ENCODE data around the gene PAIP2B. TPM values are rescaled to one million over a fixed set of nuclear protein-coding genes. Genes with fewer than 3 reads are reported as not detected.
"Not testable (repeated sequence)": the region's sequence is repeated elsewhere in the genome, so short reads cannot be mapped to it uniquely, and the experiment has no call there.

The PAIP2B gene
- polyA plus RNA-seq, 12 donors = 4.3 to 9.6 (median 6.5) TPM; not detected in 1

DNA sequence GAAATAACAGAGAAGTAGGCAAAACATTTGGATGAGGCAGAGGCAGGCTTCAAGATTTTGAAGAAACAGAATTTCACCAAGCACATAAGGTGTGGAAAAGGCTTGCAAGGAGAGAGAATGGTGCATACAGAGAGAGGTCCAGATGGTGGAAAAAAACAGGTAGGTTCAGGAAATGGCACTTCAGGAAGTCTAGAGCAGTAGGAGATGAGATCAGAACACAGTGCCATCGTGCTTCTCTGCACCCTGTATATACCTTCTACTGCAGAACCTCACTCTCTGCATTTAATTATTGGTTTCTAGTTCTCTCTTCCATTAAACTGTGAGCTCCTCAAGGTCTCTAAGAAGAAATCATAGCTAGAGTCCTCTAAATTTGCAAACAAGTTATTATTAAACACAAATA, 2.4 kb downstream of the PAIP2B start:
- no peak for DNase-seq

DNA sequence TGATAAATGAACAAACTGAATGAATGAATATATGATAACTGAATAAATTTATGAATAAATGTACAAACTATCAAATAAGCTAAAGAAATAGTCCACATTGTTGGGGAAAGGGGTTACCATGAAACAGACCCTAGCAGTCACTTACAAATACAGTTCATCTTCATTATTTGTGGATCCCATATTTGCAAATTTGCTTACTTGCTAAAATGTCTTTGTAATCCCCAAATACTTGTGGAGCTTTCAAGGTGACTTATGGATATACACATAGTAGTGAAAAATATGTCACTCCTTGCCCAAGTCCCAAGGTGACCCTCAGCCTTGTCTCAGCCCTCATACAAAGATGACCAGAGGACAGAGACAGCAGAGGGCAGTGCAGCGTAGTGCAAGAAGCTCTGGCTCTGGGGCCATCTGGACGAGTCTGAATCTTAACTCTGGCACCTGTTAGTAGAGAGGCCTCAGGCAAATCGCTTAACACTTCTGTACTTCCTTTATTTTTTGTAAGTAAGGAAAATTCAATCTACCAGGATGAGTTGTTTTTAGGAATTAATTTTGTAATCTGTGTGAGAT, 3.1 kb downstream of the PAIP2B start:
- peak; percentile 50 for DNase-seq

DNA sequence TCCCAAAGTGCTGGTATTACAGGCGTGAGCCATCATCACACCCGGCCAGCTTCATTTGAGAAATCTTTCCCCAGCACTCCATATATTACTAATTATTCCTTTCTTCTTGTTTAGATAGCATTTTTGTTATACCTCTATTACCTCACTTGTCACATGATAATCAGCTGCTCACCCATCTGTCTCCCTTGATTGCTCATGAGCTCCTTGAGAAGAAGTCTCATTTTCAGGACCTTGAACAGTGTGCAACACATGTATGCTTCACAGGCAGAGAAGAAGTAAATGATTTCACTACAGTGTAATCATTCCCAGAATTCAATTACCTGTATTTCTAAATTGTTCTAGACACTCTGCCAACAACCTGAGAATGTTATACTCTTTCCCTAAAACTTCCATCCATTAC, 6.2 kb downstream of the PAIP2B start:
- no peak for DNase-seq

DNA sequence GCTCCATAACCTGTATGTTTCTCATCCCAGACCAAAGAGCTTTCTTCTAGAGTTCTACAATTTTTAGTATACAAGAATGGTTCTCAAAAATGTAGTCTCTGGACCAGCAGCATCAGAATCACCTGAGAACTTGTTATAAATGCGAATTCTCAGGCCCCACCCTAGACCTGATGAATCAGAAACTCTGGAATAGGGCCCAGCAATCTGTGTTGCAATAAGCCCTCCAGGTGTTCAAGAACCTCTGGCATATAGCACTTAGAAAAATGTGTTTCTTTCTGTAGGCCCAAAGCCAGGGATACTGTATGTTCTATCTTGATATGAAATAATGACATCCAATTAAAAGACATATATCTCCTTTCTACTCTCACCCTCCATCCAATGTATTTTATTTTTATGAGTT, 10.4 kb downstream of the PAIP2B start:
- no peak for DNase-seq

DNA sequence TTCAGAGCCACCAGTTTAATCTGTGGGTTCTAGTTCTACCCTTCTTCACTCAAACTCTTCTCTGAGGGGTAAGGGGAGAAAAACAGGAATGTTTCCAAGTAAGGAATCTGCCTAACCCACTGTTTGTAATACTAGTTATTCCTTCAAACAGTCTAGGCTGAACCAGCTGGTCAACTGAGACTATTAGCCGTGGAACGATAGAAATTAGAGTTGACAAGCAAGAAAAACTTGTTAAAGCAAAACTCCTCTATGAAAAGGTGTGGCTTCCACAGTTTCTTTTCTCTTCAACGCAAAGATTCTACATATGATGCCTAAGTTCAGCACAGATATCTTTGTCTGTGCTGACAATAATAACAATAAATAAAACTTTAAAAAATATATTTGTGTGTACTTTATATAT, 11.5 kb downstream of the PAIP2B start:
- no peak for DNase-seq

DNA sequence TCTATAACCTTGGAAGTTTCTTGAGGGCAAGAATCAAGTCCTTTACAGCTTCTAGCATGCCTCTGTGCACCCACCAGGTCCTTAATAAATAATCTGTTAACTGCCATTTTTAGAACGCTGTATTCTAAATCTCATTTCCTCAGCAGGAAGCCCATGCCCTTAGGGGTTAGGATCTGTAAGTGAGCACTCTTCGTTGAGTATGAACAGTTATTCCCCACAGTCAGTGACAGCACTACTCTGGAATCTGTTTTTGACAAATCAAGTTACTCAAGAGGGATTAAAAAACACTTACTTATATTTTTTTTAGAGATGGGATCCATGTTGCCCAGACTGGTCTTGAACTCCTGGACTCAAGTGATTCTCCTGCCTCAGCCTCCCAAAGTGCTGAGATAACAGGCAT, 14.6 kb downstream of the PAIP2B start:
- DNase-seq = no peak

DNA sequence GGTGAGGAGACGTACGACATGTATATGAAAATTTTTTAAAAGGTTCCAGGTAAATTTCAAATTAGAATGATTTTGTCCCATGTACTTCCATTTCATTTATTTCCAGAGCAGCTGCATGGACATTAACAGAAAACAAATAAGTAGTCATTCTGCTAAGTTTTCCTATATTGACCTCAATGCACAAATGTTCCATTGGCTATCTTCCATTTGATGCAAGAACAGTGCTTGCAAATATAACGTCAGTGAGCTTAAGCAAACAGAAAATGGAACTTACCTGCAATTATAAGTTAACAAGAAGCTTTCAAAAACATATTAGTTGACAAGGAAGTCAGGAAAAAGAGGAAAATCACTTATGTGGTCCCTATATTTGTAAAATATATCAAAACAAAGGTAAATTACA, 16.6 kb downstream of the PAIP2B start:
- peak; percentile 25 for DNase-seq

DNA sequence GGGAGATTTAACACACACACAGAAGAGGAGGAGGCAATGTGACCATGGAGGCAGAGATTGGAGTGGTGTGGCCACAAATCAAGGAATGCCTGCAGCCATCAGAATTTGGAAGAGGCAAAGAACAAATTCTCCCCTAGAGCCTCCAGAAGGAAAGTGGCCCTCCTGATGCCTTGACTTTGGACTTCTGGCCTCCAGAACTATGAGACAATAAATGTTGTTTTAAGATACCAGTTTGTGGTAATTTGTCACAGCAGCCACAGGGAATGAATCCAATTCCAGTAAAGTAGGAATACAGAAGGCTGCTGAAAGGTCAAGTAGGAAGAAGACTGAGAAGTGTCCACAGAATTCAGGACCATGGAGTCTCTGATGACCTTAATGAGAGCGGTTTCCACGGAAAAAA, 18.1 kb downstream of the PAIP2B start:
- no peak for DNase-seq

DNA sequence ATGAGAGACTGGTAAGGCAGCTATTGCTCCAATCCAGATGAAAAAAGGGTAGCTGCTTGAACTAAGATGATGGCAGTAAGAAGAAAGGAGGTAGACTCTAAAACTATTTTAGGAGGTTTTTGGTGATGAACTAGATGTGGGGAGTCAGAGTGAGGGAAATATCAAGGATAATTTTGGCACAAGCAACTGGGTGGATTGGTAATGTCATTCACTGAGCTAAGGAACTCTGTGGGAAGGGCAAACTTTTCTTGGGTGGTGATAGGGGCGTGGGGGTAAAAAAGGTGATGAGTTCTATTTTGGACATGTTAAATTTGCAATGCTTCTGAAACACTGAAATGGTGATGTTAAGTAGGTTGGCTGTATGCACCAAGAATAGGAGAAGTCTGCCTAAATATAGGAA, 19.3 kb downstream of the PAIP2B start:
- DNase-seq = no peak

DNA sequence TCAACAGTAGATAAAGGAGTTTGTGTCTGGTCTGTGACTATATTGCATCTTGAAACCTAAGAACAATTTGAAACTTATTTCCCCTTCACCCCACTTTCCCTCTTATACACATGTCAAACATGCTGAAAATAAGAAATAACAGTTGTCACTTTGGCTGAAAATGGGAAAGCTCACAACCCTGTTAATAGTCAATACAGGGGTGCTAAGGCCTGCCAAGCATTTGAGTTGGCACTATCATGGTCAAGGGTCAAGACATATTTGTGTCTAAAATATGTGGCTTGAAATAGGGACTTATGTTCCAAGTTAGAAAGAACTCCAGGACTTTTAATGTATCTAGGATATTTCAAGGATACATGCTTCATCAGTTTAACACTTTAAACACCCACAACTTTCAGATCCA, 20.6 kb downstream of the PAIP2B start:
- no peak for DNase-seq

DNA sequence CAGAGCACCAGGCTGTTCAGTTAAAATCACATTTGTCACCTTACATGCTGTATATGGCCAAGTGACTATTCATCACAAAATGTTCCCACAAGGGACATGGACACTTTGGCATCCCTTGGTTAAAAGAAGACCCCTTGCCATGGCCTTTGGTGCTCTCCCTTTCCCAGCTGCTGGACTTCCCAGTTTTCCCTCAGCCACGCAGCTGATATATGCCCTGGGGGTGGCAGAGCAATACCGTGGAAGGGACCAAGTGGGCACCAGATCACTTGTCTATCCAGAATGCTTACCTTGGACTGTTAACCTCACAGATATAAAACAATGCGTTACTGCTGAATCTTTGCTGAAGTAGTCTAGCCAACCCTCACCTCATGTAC, 35.3 kb downstream of the PAIP2B start:
- DNase-seq = no peak

DNA sequence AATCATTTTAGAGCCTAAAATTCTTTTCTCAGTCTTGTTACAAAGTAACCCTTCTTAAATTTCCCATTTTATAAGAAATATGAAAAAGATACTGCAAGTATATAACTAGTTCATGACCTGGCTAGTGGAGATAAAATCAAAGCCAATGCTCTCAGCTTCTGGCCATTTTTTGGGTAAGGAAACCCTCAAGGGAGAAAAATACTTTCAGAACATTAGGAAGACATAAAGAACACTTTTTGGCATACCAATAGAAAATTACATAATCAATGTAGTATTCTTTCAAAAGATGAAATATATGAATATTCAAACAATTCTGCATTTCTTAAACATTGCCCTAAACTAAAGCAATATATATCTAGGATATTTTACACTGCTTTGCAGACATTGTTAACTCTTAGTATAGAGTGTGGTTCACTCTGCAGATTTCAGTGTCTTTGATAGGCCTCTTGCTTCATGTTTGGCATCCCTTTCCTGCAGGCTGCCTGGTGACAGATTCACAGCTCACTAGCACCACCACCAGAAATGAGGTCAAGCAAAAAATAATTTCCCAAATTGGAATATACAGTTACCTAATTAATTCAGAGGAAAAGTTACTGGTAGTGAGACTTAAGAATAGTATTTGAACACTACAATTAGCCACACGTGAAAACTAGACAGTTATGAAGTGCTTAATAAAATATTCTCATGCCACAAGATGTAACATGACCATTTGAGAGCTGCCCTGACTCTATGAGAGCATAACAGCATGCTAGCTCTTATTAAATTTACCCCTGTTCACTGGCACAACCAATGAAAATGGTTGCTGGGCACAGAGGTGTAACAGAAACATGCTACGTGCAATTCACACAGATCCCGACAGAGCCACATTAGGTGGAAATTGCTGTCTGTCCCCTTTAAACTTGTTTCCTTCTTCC, 36.0 kb downstream of the PAIP2B start:
- DNase-seq = peak; percentile 35

DNA sequence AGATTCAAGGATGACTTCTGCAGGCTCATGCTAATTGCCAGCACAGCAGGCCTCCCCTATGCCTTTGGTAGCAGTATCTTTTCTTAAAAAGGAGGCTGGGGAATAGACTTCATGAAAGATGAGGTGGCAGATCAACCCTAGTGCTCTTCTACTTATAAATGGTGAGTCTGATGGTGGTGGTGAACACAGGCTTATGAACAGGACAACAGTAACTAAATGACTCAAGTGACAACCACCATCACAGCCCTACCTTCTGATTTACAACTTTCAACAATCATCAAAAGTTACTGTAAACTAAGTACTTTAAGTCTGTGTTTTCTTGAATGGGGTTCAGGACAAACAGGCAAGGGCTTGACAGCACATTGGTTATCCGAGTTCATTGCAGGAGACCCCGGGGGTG, 39.3 kb downstream of the PAIP2B start:
- DNase-seq = no peak

DNA sequence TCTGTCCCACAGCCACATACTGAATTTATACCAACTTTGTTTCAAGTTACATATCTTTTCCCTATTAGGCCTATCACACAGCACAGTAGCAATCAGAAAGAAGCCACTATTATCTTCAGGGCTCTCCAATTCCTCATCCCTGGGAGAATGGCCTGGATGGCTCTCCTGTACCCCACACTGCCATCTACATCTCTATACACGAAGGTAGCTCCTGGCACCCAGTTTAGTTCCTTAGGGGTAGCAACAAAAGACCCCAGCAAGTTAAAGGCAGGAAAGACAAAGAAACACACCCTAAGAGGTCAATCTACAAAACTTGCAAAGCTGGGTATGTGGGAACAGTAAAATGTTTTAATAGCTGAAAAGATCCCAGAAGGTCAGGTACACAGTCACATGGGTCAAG, 39.9 kb downstream of the PAIP2B start:
- DNase-seq = no peak

DNA sequence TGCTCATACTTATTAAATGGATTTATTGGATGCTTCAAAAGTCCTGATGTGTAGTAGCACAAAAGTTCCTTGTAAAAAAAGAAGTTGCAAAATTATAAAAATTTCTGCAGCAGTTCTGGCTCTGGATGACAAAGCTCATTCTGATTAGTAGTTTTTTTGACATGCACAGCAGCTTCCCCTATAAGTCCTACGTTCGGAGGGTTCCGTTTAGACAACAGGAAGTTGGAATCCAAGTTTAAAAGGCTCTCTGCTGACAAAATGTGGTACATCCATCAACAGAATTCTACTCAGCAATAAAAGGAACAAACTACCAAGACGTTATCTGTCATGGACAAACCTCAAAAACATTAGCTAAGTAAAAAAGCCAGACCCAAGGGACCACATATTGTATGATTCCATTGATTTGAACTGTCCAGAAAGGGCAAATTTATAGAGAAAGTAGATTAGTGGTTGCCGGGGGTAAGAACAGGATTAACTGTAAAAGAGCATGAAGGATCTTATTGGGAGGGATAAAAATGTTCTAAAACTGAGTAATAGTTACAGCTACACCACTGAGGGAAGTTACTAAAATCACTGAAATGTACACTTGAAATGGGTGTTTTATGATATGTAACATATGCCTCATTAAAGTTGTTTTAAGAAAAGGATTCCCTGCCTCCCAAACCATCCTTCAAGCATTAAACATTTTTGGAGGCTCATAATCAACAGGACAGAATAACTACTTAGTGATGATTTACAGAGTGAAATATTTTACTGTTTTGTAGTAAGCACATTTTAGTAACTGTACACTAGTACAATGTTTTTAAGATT, 43.4 kb downstream of the PAIP2B start:
- not testable (repeated sequence) for DNase-seq

DNA sequence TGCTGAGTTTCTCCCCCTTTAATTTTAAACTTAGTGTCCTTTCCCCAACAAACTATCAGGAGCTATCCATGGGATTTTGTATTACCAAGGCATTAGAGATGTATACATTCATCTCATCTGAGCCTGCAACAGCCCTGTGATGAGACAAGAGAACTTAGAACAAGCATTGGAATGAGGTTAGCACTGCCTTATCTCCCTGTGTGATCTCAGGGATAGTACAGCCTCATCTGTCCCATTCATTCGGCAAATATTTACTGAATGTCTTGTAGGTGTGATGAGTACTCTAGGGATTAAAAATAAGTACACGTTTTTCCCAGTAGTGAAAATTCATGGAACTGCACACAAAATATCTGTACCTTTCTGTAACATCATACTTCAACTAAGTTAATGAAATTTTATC, 45.6 kb downstream of the PAIP2B start:
- no peak for DNase-seq

DNA sequence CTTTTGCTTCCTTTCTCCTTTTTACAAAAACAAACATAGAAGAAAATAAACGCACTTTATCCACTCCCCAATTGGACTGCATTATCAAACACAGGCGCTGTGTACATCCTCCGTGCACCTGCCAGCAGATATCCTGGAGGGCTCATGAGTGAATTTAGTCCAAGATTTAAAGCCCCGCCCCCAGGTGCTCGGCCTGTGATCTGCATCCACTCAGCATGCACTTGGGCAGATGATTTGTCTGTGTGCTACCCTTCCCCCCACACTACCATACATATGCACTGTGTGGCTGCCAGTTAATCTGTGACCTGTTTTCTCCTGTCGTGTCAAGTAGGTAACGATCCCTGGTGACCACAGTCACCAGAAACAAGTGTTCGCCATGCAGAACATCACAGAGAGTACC, 48.1 kb downstream of the PAIP2B start:
- not testable (repeated sequence) for DNase-seq

DNA sequence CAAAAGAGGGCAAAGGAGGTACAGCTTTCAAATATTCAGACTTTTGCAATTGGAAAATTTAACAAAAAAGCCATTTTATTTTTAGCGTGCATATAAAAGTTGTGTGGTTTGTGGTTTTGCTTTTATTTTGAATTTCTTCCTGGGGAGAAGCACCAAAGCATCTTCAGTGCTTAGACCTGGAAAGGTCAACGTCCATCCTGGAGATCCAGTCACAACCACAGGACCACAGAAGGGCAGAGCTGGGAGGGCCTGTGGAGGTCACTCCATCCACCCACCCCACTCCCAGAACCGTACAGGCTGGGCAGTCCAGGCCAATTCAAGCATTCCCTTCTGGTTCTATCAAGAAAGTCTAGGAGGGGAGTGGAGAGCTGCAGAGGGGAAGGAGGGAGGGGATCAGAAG, 52.7 kb downstream of the PAIP2B start:
- DNase-seq = no peak

DNA sequence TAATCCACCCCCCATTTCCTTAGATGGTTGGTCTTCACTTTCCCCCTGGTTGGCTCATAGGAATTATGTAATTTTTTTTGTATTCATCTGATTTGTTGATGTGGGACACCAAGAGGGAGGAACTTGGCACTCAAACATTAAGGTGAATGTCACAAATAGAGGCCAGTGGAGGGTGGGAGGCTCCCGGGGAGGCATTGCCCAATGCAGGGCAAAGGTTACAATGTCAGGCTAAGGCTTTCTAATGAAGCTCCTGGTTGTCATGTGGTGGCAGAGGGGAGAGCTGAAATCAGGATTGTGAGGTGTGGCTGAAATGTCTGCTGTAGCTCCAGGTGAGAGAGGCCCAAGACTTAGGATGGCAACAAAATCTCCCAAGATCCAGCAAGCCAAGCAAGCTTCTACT, 53.8 kb downstream of the PAIP2B start:
- no peak for DNase-seq

DNA sequence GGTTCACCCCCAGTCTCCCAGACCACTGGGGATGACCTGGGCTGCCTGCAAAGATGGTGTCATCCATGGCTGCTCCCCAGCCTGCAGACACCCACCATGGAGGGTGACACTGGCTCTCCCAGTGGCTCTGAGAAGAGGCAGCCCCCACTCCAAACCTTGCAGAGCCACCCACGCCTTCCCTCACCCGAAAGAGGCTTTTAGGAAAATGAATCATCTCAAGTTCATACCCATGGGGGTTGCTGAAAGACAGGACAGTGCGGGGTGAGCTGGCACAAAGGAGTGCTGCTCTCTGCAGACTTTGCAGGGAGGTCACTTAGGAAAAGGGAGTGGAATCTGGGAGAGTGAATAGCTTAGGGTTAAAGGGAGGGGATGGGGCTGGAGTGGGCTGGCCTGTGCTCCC, 60.1 kb downstream of the PAIP2B start:
- DNase-seq = no peak

DNA sequence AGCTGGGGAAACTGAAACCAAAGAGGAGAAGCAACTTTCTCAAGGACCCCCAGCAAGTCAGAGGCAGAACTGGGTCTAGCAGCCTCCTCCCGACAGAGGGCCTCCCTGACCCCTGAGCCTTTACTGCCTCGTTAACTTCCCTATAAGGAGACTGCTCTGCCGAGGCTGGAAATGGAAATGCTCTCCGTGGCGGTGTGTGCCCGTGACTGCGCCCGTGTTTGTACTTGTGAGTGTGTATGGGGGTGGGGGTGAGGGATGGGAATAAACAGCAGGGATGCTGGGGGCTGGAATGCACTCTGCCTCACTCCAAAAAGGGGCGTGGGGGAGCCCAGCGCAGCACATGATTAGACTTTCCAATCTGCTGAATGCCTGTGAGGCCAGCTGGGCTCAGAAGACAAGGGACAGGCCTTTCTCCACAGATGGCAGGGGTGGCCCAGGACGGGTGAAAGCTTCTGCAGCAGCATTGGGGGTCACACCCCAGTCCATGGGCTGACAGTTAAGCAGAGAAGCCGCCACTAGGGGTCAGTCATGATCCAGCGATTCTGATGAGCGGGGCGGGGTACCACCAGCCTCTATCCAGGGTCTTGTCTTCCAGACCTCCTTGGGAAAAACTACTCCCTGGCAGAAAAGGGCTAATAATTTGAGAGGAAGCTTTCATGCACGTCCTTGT, 69.6 kb downstream of the PAIP2B start:
- DNase-seq = peak; percentile 35

DNA sequence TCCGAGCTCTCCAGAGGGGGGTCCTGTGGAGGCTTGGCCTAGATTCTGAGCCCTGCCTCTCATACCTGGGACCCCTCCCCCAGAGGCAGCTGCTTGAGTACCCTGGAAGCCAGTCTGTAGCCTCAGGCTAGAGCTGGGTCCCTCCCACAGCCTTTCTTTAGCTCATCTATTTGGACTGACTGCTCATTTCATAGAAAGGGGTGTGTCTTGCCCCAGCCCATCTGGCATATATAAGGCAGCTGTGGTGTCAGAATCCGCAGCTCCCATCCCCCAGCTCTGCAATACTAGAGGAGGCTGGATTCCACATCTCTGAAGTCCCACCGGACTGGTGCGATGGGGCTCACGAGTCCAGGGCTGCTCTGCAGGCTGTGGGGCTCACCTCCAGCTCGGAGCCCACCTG, 70.3 kb downstream of the PAIP2B start:
- peak; percentile 33 for DNase-seq
